Measurements from ENCODE around the gene ZNF568. TPM values are rescaled to one million over a fixed set of nuclear protein-coding genes. Genes with fewer than 3 reads are reported as not detected.

The ZNF568 gene
- polyA plus RNA-seq, 1 experiment = 8.6 TPM

GRCh38 chr19:36950335-36951119, 34.4 kb downstream of the ZNF568 start:
- ChIA-PET POLR2A (no interaction called here), CTCF (interaction anchor here (0.6 kb wide), 1 partner anchor 9 kb away, joined by 3 read pairs; no protein-coding TSS in a partner anchor)
- H3K4me3 ChIP-seq (ENCODE audit: low read depth, low read length) = no peak overlapping the region
- DNase-seq (ENCODE audit: low read depth, low spot score) = no peak
- H3K9me3 ChIP-seq (ENCODE audit: control insufficient read depth, insufficient read depth, low read length) = peaks cover 33% of the 10 kb centered on the region
- H3K27me3 ChIP-seq (ENCODE audit: control insufficient read depth, insufficient read depth, low read length) = no peaks in the 10 kb centered on the region
- H3K27ac ChIP-seq (ENCODE audit: low read depth, low read length) = no peak overlapping the region
- no peak for TF ChIP-seq CTCF (IDR thresholded peaks at IDR 0.05; ENCODE audit: low read depth, low read length)

GRCh38 chr19:36962346-36962745, 46.2 kb downstream of the ZNF568 start:
- TF ChIP-seq CTCF (IDR thresholded peaks at IDR 0.05; ENCODE audit: low read depth, low read length) = no peak
- CTCF ChIA-PET = no interaction called here
- no peak overlapping the region for H3K27ac ChIP-seq (ENCODE audit: low read depth, low read length)
- H3K9me3 ChIP-seq (ENCODE audit: control insufficient read depth, insufficient read depth, low read length) = peaks cover 24% of the 10 kb centered on the region
- POLR2A ChIA-PET = no interaction called here
- H3K27me3 ChIP-seq (ENCODE audit: control insufficient read depth, insufficient read depth, low read length) = no peaks in the 10 kb centered on the region
- no peak overlapping the region for H3K4me3 ChIP-seq (ENCODE audit: low read depth, low read length)
- no peak for DNase-seq (ENCODE audit: low read depth, low spot score)

- Histone ChIP-seq H3K4me3 (ENCODE audit: low read depth, low read length) (no peak overlapping the region), H3K27ac (ENCODE audit: low read depth, low read length) (no peak overlapping the region), H3K9me3 (ENCODE audit: control insufficient read depth, insufficient read depth, low read length) (peaks cover 23% of the 10 kb centered on the region; the same call in 1 of the 2 replicates), H3K27me3 (ENCODE audit: control insufficient read depth, insufficient read depth, low read length) (no peaks in the 10 kb centered on the region)
- POLR2A ChIA-PET = no interaction called here
- no peak for DNase-seq (ENCODE audit: low read depth, low spot score)
- no peak for TF ChIP-seq CTCF (IDR thresholded peaks at IDR 0.05; ENCODE audit: low read depth, low read length)
- CTCF ChIA-PET = interaction anchor here (0.5 kb wide), 1 partner anchor 773 kb away, joined by 5 read pairs; no protein-coding TSS in a partner anchor
Measured at GRCh38 chr19:36963280-36963679, 47.1 kb downstream of the ZNF568 start.

- Histone ChIP-seq H3K9me3 (ENCODE audit: control insufficient read depth, insufficient read depth, low read length) (peaks cover 18% of the 10 kb centered on the region), H3K27me3 (ENCODE audit: control insufficient read depth, insufficient read depth, low read length) (no peaks in the 10 kb centered on the region), H3K27ac (ENCODE audit: low read depth, low read length) (peak overlapping the region; percentile 57), H3K4me3 (ENCODE audit: low read depth, low read length) (peak overlapping the region; percentile 79)
- POLR2A ChIA-PET = no interaction called here
- TF ChIP-seq CTCF (IDR thresholded peaks at IDR 0.05; ENCODE audit: low read depth, low read length) = no peak
- DNase-seq (ENCODE audit: low read depth, low spot score) = no peak
- CTCF ChIA-PET = interaction anchor here (0.6 to 1.1 kb wide), 3 partner anchors 17 to 379 kb away, joined by 3 read pairs; no protein-coding TSS in a partner anchor
Measured at GRCh38 chr19:36972571-36972970, 56.4 kb downstream of the ZNF568 start.

All from AG04450 (cell line).